22Rv1 (cell line): Measurements from ENCODE around the gene VRK3.
A peak's percentile ranks its signal among the peaks of the same experiment; 100 is the strongest.

Experiments used
- CTCF ChIP-seq: fragments of 450-650 bp; IDR thresholded peaks from 2 replicates; pipeline ENCODE4 v1.5.1; 2017; ENCODE audit warnings: mild to moderate bottlenecking
- ZFX ChIP-seq: fragments of 450-650 bp; IDR thresholded peaks from 2 replicates; pipeline ENCODE4 v1.6.1; 2017; ENCODE audit warnings: antibody characterized with exemption, borderline replicate concordance

- TF ChIP-seq CTCF (peak; percentile 52), ZFX (no peak)
Measured at GRCh38 chr19:49939721-49940481, 85.3 kb downstream of the VRK3 start.
